H1 (cell line): ENCODE results near the gene NDUFA12. TPM values are rescaled to one million over a fixed set of nuclear protein-coding genes. Genes with fewer than 3 reads are reported as not detected.

Source experiments
- CTCF ChIA-PET: fragments of 300-600 bp; sonication (Branson Sonifier 250); formaldehyde crosslinking; loops from one replicate; lab custom pipeline; 2021; ENCODE audit not compliant: partially characterized antibody; lab: Charles Lee
- POLR2A ChIA-PET: fragments of 300-600 bp; sonication (Branson Sonifier 250); formaldehyde crosslinking; loops from one replicate; lab custom pipeline; 2021; ENCODE audit warnings: inconsistent platforms; ENCODE audit not compliant: partially characterized antibody; lab: Charles Lee
- DNase-seq, 2 experiments: peaks; one replicate each; pipeline versions ENCODE4 v3.0.0 to v3.0.0-alpha.2; 2010 to 2022; ENCODE audit warnings: low spot score in 2 of 2, low read depth in 1 of 2, mixed read lengths in 1 of 2
- FAIRE-seq: peaks from 2 replicates; lab custom pipeline; 2011; peaks lifted over from hg19 to GRCh38; lab: Jason Lieb, UNC
- H2AFZ ChIP-seq: 2 replicates; pipeline ENCODE4 v1.8.1; 2012; ENCODE audit warnings: low read length, inconsistent platforms
- H2AK5ac ChIP-seq: 2 replicates; pipeline ENCODE4 v1.6.1; 2013; ENCODE audit warnings: low read depth, low read length
- H2BK120ac ChIP-seq: replicated peaks from 2 replicates; pipeline ENCODE3; 2013; ENCODE audit warnings: low read depth, low read length, inconsistent platforms
- H2BK12ac ChIP-seq: 2 replicates; pipeline ENCODE4 v1.6.1; 2013; ENCODE audit warnings: low read depth, low read length
- H2BK15ac ChIP-seq: 2 replicates; pipeline ENCODE4 v1.6.1; 2013; ENCODE audit warnings: low read length
- H2BK20ac ChIP-seq: 2 replicates; pipeline ENCODE4 v1.6.1; 2013; ENCODE audit warnings: low read length
- H2BK5ac ChIP-seq: 2 replicates; pipeline ENCODE4 v1.6.1; 2013; ENCODE audit warnings: low read depth, low read length
- H3K14ac ChIP-seq: 2 replicates; pipeline ENCODE4 v1.6.1; 2013; ENCODE audit warnings: inconsistent platforms; ENCODE audit not compliant: insufficient read length
- H3K18ac ChIP-seq: 2 replicates; pipeline ENCODE4 v1.6.1; 2013; ENCODE audit warnings: low read length; ENCODE audit errors: extremely low read depth
- H3K23ac ChIP-seq: 2 replicates; pipeline ENCODE4 v1.6.1; 2013; ENCODE audit warnings: inconsistent platforms; ENCODE audit not compliant: insufficient read length
- H3K23me2 ChIP-seq: 2 replicates; pipeline ENCODE4 v1.6.1; 2013; ENCODE audit warnings: low read depth, low read length
- H3K27ac ChIP-seq: 2 replicates; pipeline ENCODE4 v1.6.1; 2011; ENCODE audit warnings: low read depth, low read length, inconsistent platforms
- H3K27me3 ChIP-seq, 4 experiments: replicated peaks in 1 of 4; 1 replicate in 1 of 4; 2 replicates in 3 of 4; pipeline versions ENCODE4 v1.6.1 to v1.8.1; 2011 to 2013; ENCODE audit warnings: low read length in 3 of 4, mild to moderate bottlenecking in 3 of 4, inconsistent platforms in 2 of 4, mixed read lengths in 2 of 4, moderate library complexity in 1 of 4; ENCODE audit not compliant: control insufficient read depth in 3 of 4, insufficient read depth in 3 of 4; ENCODE audit errors: extremely low read depth in 1 of 4
- H3K36me3 ChIP-seq, 4 experiments: 2 replicates each; pipeline versions ENCODE4 v1.6.1 to v1.8.1; 2011 to 2013; ENCODE audit warnings: mild to moderate bottlenecking in 4 of 4, low read length in 3 of 4, moderate library complexity in 2 of 4, control low read depth in 1 of 4, inconsistent platforms in 1 of 4; ENCODE audit not compliant: insufficient read depth in 4 of 4, control insufficient read depth in 2 of 4
- H3K4ac ChIP-seq: replicated peaks from 2 replicates; pipeline ENCODE3; 2013; ENCODE audit warnings: low read length, low read depth, mixed read lengths, inconsistent platforms; ENCODE audit not compliant: insufficient read length
- H3K4me1 ChIP-seq, 4 experiments: replicated peaks in 1 of 4; 1 replicate in 1 of 4; 2 replicates in 3 of 4; pipeline versions ENCODE4 v1.6.1 to v1.8.1; 2011 to 2013; ENCODE audit warnings: low read length in 3 of 4, inconsistent platforms in 2 of 4, mixed read lengths in 1 of 4; ENCODE audit not compliant: insufficient read depth in 4 of 4, control insufficient read depth in 3 of 4
- H3K4me2 ChIP-seq, 2 experiments: 2 replicates each; pipeline versions ENCODE4 v1.6.1 to v1.8.1; 2011 to 2013; ENCODE audit warnings: low read depth in 2 of 2, low read length in 2 of 2, control low read depth in 1 of 2, inconsistent platforms in 1 of 2, mild to moderate bottlenecking in 1 of 2; ENCODE audit not compliant: insufficient read depth in 1 of 2
- H3K4me3 ChIP-seq, 4 experiments: fragments of 200-600, 300-600 bp in 1 of 4; sonication (generic), shearing (Covaris generic), sonication (Bioruptor Twin) in 1 of 4; 2 replicates each; pipeline versions ENCODE4 v1.5.1 to v1.8.1; 2011 to 2016; ENCODE audit warnings: low read length in 4 of 4, low read depth in 3 of 4, control low read depth in 2 of 4, inconsistent platforms in 2 of 4, mild to moderate bottlenecking in 2 of 4, mixed read lengths in 1 of 4, moderate library complexity in 1 of 4; ENCODE audit not compliant: insufficient read depth in 2 of 4; ENCODE audit errors: extremely low read depth in 1 of 4
- H3K56ac ChIP-seq: replicated peaks from 2 replicates; pipeline ENCODE3; 2013; ENCODE audit warnings: low read depth, mild to moderate bottlenecking, mixed read lengths, low read length, inconsistent platforms; ENCODE audit not compliant: insufficient read length
- H3K79me1 ChIP-seq: 2 replicates; pipeline ENCODE4 v1.6.1; 2013; ENCODE audit warnings: low read depth, low read length, control low read depth
- H3K79me2 ChIP-seq, 2 experiments: 2 replicates each; pipeline versions ENCODE4 v1.6.1 to v1.8.1; 2012 to 2013; ENCODE audit warnings: low read length in 2 of 2, mild to moderate bottlenecking in 2 of 2, inconsistent platforms in 1 of 2; ENCODE audit not compliant: insufficient read depth in 2 of 2, control insufficient read depth in 1 of 2
- H3K9ac ChIP-seq, 4 experiments: replicated peaks in 1 of 4; 1 replicate in 1 of 4; 2 replicates in 3 of 4; pipeline versions ENCODE4 v1.6.1 to v1.8.1; 2011 to 2013; ENCODE audit warnings: low read depth in 3 of 4, low read length in 3 of 4, control low read depth in 2 of 4, mild to moderate bottlenecking in 2 of 4, moderate library complexity in 2 of 4, inconsistent platforms in 1 of 4; ENCODE audit errors: extremely low read depth in 1 of 4
- H3K9me3 ChIP-seq, 2 experiments: 2 replicates each; pipeline versions ENCODE4 v1.6.1 to v1.8.1; 2012 to 2013; ENCODE audit warnings: mild to moderate bottlenecking in 2 of 2, moderate library complexity in 2 of 2, control low read depth in 1 of 2, inconsistent platforms in 1 of 2, low read depth in 1 of 2, low read length in 1 of 2, mixed read lengths in 1 of 2; ENCODE audit not compliant: insufficient read depth in 2 of 2
- H4K20me1 ChIP-seq, 2 experiments: replicated peaks in 1 of 2; 2 replicates each; pipeline versions ENCODE3 to v1.8.1; 2011 to 2013; ENCODE audit warnings: inconsistent platforms in 2 of 2, low read length in 2 of 2, mild to moderate bottlenecking in 1 of 2; ENCODE audit not compliant: insufficient read depth in 2 of 2, control insufficient read depth in 1 of 2
- H4K5ac ChIP-seq: 2 replicates; pipeline ENCODE4 v1.6.1; 2013; ENCODE audit warnings: low read length, low read depth, mixed read lengths, inconsistent platforms; ENCODE audit not compliant: insufficient read length
- H4K8ac ChIP-seq: 2 replicates; pipeline ENCODE4 v1.8.0; 2013; ENCODE audit warnings: mild to moderate bottlenecking, moderate library complexity, low read length, inconsistent platforms; ENCODE audit not compliant: insufficient read depth; ENCODE audit errors: extremely low read depth
- H4K91ac ChIP-seq: replicated peaks from 2 replicates; pipeline ENCODE3; 2013; ENCODE audit warnings: low read length, mixed read lengths, inconsistent platforms; ENCODE audit not compliant: insufficient read length
- RNF2 ChIP-seq: fragments of 200-900, 300-1000 bp; sonication (generic); IDR thresholded peaks from 2 replicates; pipeline ENCODE4 v1.7.1; 2016; ENCODE audit warnings: borderline replicate concordance, low read depth, mild to moderate bottlenecking, antibody characterized with exemption, low read length; ENCODE audit not compliant: poor library complexity, severe bottlenecking; ENCODE audit errors: missing control alignments
- TAF7 ChIP-seq: optimal IDR thresholded peaks from 2 replicates; pipeline ENCODE3; 2011; ENCODE audit warnings: low read depth, mild to moderate bottlenecking, inconsistent platforms, low read length, moderate library complexity, borderline replicate concordance
- polyA plus RNA-seq, 7 experiments: library from polyadenylated mRNA; depleted of rRNA in 3 of 7; stranded (reverse) in 5 of 7; unstranded in 2 of 7; fragments of >200 nt in 5 of 7; fragments of 200-250 nt in 2 of 7; gene quantifications; 1 replicate in 5 of 7; 2 replicates in 1 of 7; 4 replicates in 1 of 7; pipeline versions ENCODE4 v1.2.1 to v1.2.3, GENCODE V29; 2011 to 2013; ENCODE audit warnings: missing spikeins in 2 of 7, mixed read lengths in 2 of 7
- total RNA-seq: library from RNA; stranded (reverse); fragmentation: NEBNext Ultra II Directional; extraction: Animal tissue kit (Norgen Biotek cat#: 25700); gene quantifications from 2 replicates; pipeline ENCODE4 v1.2.1, GENCODE V29; 2021

Gene NDUFA12
- total and polyA plus RNA-seq, 2 of the 8 experiments (the other 6 are each of a cell fraction or from before 2014, with no cell fraction given): 98.1 to 157 TPM

- Histone ChIP-seq H3K23ac (no peak overlapping the region), H3K79me2 (peaks cover 0 to 32% of the 10 kb centered on the region in 2 experiments; a peak in 2 of 4 replicates), H3K9ac (no peak overlapping the region), H3K9me3 (no peaks in the 10 kb centered on the region), H2AK5ac (no peak overlapping the region), H3K4me3 (no peak overlapping the region), H3K56ac (no peak overlapping the region), H2BK15ac (no peak overlapping the region), H3K18ac (no peak overlapping the region), H2BK20ac (no peak overlapping the region), H3K36me3 (peaks cover 0 to 7% (median 0%) of the 10 kb centered on the region in 4 experiments; a peak in 2 of 8 replicates), H3K4me2 (no peak overlapping the region), H3K79me1 (no peaks in the 10 kb centered on the region; the same call in 1 of the 2 replicates), H4K20me1 (no peaks in the 10 kb centered on the region), H4K5ac (no peak overlapping the region), H4K91ac (no peak overlapping the region), H2BK5ac (no peak overlapping the region), H2BK120ac (no peak overlapping the region), H3K4me1 (no peaks in the 10 kb centered on the region), H4K8ac (no peak overlapping the region), H2AFZ (no peak overlapping the region), H3K27ac (no peak overlapping the region), H3K4ac (no peak overlapping the region), H3K23me2 (no peaks in the 10 kb centered on the region), H3K27me3 (no peaks in the 10 kb centered on the region), H3K14ac (no peak overlapping the region), H2BK12ac (no peak overlapping the region)
- FAIRE-seq: no peak
- POLR2A ChIA-PET: interaction anchor here (0.6 kb wide), 1 partner anchor 113 kb away, joined by 3 read pairs; no protein-coding TSS in a partner anchor
- CTCF ChIA-PET: no interaction called here
- DNase-seq: no peak
- TF ChIP-seq RNF2: no peak
- TF ChIP-seq TAF7: no peak
Measured at GRCh38 chr12:94997726-94998125, 5.8 kb downstream of the NDUFA12 start.
